SK-N-SH treated with all-trans-retinoic acid at 6 μM for 48 hours (cell line): Measurements from ENCODE around the gene POU6F2.

Source experiments
- ATAC-seq: fragments of 200-7000 bp; cut with Tn5 transposase; 3 replicates; pipeline ENCODE4 v1.9.1; 2020; ENCODE audit warnings: mild to moderate bottlenecking, moderate library complexity
- ARNTL ChIP-seq: fragments of 450-650 bp; formaldehyde crosslinking; IDR thresholded peaks from 2 replicates; pipeline ENCODE4 v1.5.0; 2020; ENCODE audit warnings: low read depth, mild to moderate bottlenecking, moderate library complexity, borderline replicate concordance
- BACH2 ChIP-seq: fragments of 250-450 bp; sonication (Bioruptor Pico); IDR thresholded peaks from 2 replicates; pipeline ENCODE4 v1.9.0; 2021; ENCODE audit warnings: mild to moderate bottlenecking, borderline replicate concordance
- CSDC2 ChIP-seq: fragments of 250-450 bp; sonication (Bioruptor Pico); IDR thresholded peaks from 2 replicates; pipeline ENCODE4 v1.5.0; 2020; ENCODE audit warnings: mild to moderate bottlenecking, moderate library complexity
- CSRNP3 ChIP-seq: fragments of 250-450 bp; sonication (Bioruptor Pico); IDR thresholded peaks from 2 replicates; pipeline ENCODE4 v1.5.1; 2021; ENCODE audit warnings: mild to moderate bottlenecking, moderate library complexity
- GLIS3 ChIP-seq: fragments of 250-450 bp; sonication (Bioruptor Pico); IDR thresholded peaks from 2 replicates; pipeline ENCODE4 v1.5.0; 2020; ENCODE audit warnings: mild to moderate bottlenecking, moderate library complexity
- ISL1 ChIP-seq: fragments of 250-450 bp; sonication (Bioruptor Pico); IDR thresholded peaks from 2 replicates; pipeline ENCODE4 v2.1.2; 2022; ENCODE audit warnings: mild to moderate bottlenecking, moderate library complexity
- OSR1 ChIP-seq: fragments of 250-450 bp; sonication (Bioruptor Pico); IDR thresholded peaks from 2 replicates; pipeline ENCODE4 v1.8.0; 2022; ENCODE audit warnings: moderate library complexity, mild to moderate bottlenecking, inconsistent platforms
- POU6F1 ChIP-seq: fragments of 250-450 bp; sonication (Bioruptor Pico); IDR thresholded peaks from 2 replicates; pipeline ENCODE4 v1.8.0; 2021; ENCODE audit warnings: low read depth, mild to moderate bottlenecking, moderate library complexity, borderline replicate concordance
- PPARA ChIP-seq: fragments of 250-450 bp; sonication (Bioruptor Pico); IDR thresholded peaks from 2 replicates; pipeline ENCODE4 v1.5.0; 2020; ENCODE audit warnings: mild to moderate bottlenecking, borderline replicate concordance
- RARB ChIP-seq: fragments of 250-450 bp; sonication (Bioruptor Pico); IDR thresholded peaks from 2 replicates; pipeline ENCODE4 v1.8.0; 2021; ENCODE audit warnings: mild to moderate bottlenecking, moderate library complexity
- SNAI2 ChIP-seq: fragments of 250-450 bp; sonication (Bioruptor Pico); IDR thresholded peaks from 2 replicates; pipeline ENCODE4 v1.5.0; 2020; ENCODE audit warnings: mild to moderate bottlenecking, moderate library complexity
- TCF4 ChIP-seq: fragments of 250-450 bp; sonication (Bioruptor Pico); IDR thresholded peaks from 2 replicates; pipeline ENCODE4 v1.8.0; 2021; ENCODE audit warnings: mild to moderate bottlenecking, moderate library complexity, borderline replicate concordance
- TOX ChIP-seq: fragments of 250-450 bp; sonication (Bioruptor Pico); IDR thresholded peaks from 2 replicates; pipeline ENCODE4 v1.8.0; 2021; ENCODE audit warnings: mild to moderate bottlenecking, moderate library complexity, borderline replicate concordance
- ZC3H10 ChIP-seq: fragments of 250-450 bp; sonication (Bioruptor Pico); IDR thresholded peaks from 2 replicates; pipeline ENCODE4 v1.5.1; 2021; ENCODE audit warnings: mild to moderate bottlenecking, moderate library complexity
- ZFP3 ChIP-seq: fragments of 250-450 bp; sonication (Bioruptor Pico); IDR thresholded peaks from 2 replicates; pipeline ENCODE4 v1.5.0; 2020; ENCODE audit warnings: mild to moderate bottlenecking, moderate library complexity
- ZFP30 ChIP-seq: fragments of 450-650 bp; formaldehyde crosslinking; IDR thresholded peaks from 2 replicates; pipeline ENCODE4 v1.5.0; 2022; ENCODE audit warnings: mild to moderate bottlenecking, moderate library complexity
- ZNF565 ChIP-seq: fragments of 450-650 bp; formaldehyde crosslinking; conservative IDR thresholded peaks from 2 replicates; pipeline ENCODE4 v1.5.0; 2020; ENCODE audit warnings: low read depth, mild to moderate bottlenecking, moderate library complexity
- ZNF8 ChIP-seq: fragments of 450-650 bp; formaldehyde crosslinking; IDR thresholded peaks from 2 replicates; pipeline ENCODE4 v1.5.0; 2020; ENCODE audit warnings: mild to moderate bottlenecking, moderate library complexity
- TF ChIP-seq, protein P1 (sequence below): fragments of 250-450 bp; sonication (Bioruptor Pico); IDR thresholded peaks from 2 replicates; pipeline ENCODE4 v1.5.1; 2020; ENCODE audit warnings: low read depth, mild to moderate bottlenecking, moderate library complexity
- TF ChIP-seq, protein P2 (sequence below): fragments of 250-450 bp; sonication (Bioruptor Pico); IDR thresholded peaks from 2 replicates; pipeline ENCODE4 v1.5.0; 2020; ENCODE audit warnings: mild to moderate bottlenecking, moderate library complexity
- TF ChIP-seq, protein P3 (sequence below): fragments of 250-450 bp; sonication (Bioruptor Pico); IDR thresholded peaks from 2 replicates; pipeline ENCODE4 v1.8.0; 2020; ENCODE audit warnings: mild to moderate bottlenecking, moderate library complexity, borderline replicate concordance

The POU6F2 gene

GRCh38 chr7:39294022-39294421 is 316.3 kb downstream of the POU6F2 start (continued):
- TF ChIP-seq OSR1 (CRISPR knock-in tag) = no peak
- TF ChIP-seq, all 23 proteins: peak for 0

DNA sequence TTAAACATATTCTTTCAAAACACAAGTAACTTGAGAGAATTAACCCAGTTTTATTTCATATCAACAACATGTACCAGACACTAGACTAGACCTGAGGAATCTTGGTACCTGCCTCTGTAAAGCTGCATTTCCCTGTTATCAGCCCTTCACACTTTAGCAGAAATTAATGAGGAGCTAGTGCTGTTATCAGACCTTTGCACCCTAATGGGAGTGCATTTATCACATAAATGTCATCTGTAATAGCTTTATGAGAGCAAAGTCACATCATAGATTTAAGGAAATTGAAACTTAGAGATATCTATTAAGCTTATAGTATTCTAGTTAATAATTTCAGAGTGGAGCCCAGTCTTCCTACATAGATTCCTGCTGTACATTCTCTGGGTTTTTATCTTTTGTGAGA is 318.1 kb downstream of the POU6F2 start:
- TF ChIP-seq SNAI2 (CRISPR knock-in tag) (no peak), POU6F1 (CRISPR knock-in tag) (no peak), BACH2 (CRISPR knock-in tag) (no peak), ISL1 (CRISPR knock-in tag) (no peak), ZNF565 (CRISPR knock-in tag) (no peak), ZFP3 (CRISPR knock-in tag) (no peak), TCF4 (CRISPR knock-in tag) (no peak), ARNTL (CRISPR knock-in tag) (no peak), TOX (CRISPR knock-in tag) (no peak), CSDC2 (no peak), ZC3H10 (CRISPR knock-in tag) (no peak), RARB (CRISPR knock-in tag) (no peak), ZFP30 (CRISPR knock-in tag) (no peak), CSRNP3 (CRISPR knock-in tag) (no peak), ZNF8 (CRISPR knock-in tag) (no peak)
- TF ChIP-seq, protein P1, sequence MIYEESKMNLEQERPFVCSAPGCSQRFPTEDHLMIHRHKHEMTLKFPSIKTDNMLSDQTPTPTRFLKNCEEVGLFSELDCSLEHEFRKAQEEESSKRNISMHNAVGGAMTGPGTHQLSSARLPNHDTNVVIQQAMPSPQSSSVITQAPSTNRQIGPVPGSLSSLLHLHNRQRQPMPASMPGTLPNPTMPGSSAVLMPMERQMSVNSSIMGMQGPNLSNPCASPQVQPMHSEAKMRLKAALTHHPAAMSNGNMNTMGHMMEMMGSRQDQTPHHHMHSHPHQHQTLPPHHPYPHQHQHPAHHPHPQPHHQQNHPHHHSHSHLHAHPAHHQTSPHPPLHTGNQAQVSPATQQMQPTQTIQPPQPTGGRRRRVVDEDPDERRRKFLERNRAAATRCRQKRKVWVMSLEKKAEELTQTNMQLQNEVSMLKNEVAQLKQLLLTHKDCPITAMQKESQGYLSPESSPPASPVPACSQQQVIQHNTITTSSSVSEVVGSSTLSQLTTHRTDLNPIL (CRISPR knock-in tag) = no peak
- TF ChIP-seq, protein P2, sequence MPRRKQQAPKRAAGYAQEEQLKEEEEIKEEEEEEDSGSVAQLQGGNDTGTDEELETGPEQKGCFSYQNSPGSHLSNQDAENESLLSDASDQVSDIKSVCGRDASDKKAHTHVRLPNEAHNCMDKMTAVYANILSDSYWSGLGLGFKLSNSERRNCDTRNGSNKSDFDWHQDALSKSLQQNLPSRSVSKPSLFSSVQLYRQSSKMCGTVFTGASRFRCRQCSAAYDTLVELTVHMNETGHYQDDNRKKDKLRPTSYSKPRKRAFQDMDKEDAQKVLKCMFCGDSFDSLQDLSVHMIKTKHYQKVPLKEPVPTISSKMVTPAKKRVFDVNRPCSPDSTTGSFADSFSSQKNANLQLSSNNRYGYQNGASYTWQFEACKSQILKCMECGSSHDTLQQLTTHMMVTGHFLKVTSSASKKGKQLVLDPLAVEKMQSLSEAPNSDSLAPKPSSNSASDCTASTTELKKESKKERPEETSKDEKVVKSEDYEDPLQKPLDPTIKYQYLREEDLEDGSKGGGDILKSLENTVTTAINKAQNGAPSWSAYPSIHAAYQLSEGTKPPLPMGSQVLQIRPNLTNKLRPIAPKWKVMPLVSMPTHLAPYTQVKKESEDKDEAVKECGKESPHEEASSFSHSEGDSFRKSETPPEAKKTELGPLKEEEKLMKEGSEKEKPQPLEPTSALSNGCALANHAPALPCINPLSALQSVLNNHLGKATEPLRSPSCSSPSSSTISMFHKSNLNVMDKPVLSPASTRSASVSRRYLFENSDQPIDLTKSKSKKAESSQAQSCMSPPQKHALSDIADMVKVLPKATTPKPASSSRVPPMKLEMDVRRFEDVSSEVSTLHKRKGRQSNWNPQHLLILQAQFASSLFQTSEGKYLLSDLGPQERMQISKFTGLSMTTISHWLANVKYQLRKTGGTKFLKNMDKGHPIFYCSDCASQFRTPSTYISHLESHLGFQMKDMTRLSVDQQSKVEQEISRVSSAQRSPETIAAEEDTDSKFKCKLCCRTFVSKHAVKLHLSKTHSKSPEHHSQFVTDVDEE (CRISPR knock-in tag) = no peak
- TF ChIP-seq, protein P3, sequence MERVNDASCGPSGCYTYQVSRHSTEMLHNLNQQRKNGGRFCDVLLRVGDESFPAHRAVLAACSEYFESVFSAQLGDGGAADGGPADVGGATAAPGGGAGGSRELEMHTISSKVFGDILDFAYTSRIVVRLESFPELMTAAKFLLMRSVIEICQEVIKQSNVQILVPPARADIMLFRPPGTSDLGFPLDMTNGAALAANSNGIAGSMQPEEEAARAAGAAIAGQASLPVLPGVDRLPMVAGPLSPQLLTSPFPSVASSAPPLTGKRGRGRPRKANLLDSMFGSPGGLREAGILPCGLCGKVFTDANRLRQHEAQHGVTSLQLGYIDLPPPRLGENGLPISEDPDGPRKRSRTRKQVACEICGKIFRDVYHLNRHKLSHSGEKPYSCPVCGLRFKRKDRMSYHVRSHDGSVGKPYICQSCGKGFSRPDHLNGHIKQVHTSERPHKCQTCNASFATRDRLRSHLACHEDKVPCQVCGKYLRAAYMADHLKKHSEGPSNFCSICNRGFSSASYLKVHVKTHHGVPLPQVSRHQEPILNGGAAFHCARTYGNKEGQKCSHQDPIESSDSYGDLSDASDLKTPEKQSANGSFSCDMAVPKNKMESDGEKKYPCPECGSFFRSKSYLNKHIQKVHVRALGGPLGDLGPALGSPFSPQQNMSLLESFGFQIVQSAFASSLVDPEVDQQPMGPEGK (CRISPR knock-in tag) = no peak
- ATAC-seq = no peak

DNA sequence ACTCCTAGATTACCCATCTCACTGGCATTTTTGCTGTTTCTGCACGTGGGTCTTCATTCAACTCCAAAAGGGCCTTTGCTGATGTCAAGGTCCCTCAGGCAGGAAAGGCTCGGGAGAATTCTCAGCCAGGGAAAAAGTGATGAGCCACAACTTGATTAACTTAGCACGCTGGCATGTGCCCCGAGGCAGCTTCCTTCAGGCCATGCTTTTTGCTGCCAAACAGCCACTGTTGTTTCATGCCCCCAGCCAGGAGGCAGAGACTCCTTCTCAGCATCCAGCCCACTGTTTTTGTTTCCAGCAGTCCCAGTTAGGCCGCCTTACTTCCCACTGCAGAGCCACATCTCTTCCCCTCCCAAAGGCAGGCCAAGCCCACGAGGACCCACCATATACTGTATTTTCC is 322.0 kb downstream of the POU6F2 start:
- no peak for ATAC-seq
- TF ChIP-seq SNAI2 (CRISPR knock-in tag) (no peak), ISL1 (CRISPR knock-in tag) (no peak), TOX (CRISPR knock-in tag) (no peak), CSRNP3 (CRISPR knock-in tag) (no peak), BACH2 (CRISPR knock-in tag) (no peak), PPARA (CRISPR knock-in tag) (no peak), ARNTL (CRISPR knock-in tag) (no peak), CSDC2 (no peak), ZFP30 (CRISPR knock-in tag) (no peak), GLIS3 (CRISPR knock-in tag) (no peak)
- TF ChIP-seq, protein P3 (CRISPR knock-in tag) = no peak
- TF ChIP-seq, protein P1 (CRISPR knock-in tag) = no peak
- TF ChIP-seq, all 23 proteins: peak for 0
